Fibroblast of mammary gland (primary cell): Measurements from ENCODE around the gene IFIT3.
A peak's percentile ranks its signal among the peaks of the same experiment; 100 is the strongest.

Experiments used
- DNase-seq: peaks from one replicate; pipeline ENCODE4 v3.0.0-alpha.2; 2010; ENCODE audit warnings: low read depth
- H3K4me3 ChIP-seq: 2 replicates; pipeline ENCODE4 v1.5.1; 2011; ENCODE audit warnings: low read depth, mild to moderate bottlenecking, low read length, moderate library complexity; ENCODE audit not compliant: control insufficient read depth
- CTCF ChIP-seq: conservative IDR thresholded peaks from 2 replicates; pipeline ENCODE4 v1.5.1; 2011; ENCODE audit warnings: low read depth, low read length, inconsistent platforms; ENCODE audit not compliant: control insufficient read depth, insufficient read depth

The IFIT3 gene

GRCh38 chr10:89369156-89370105 lies 41.6 kb downstream of the IFIT3 start:
- H3K4me3 ChIP-seq = no peak overlapping the region
- DNase-seq = peak; percentile 65
- peak; percentile 74 for TF ChIP-seq CTCF

- TF ChIP-seq CTCF = no peak
- no peak overlapping the region for H3K4me3 ChIP-seq
- no peak for DNase-seq
Observed at GRCh38 chr10:89371079-89371478, 43.3 kb downstream of the IFIT3 start.

GRCh38 chr10:89371987-89372386 lies 44.2 kb downstream of the IFIT3 start:
- no peak for DNase-seq

GRCh38 chr10:89373916-89374711 lies 46.3 kb downstream of the IFIT3 start:
- peak; percentile 95 for DNase-seq
- no peak for TF ChIP-seq CTCF

More at GRCh38 chr10:89371987-89372386, 44.2 kb downstream of the IFIT3 start:
- no peak for TF ChIP-seq CTCF
- H3K4me3 ChIP-seq = no peak overlapping the region

GRCh38 chr10:89374713-89375141 lies 46.9 kb downstream of the IFIT3 start:
- no peak for DNase-seq
- no peak for TF ChIP-seq CTCF

More at GRCh38 chr10:89373916-89374711, 46.3 kb downstream of the IFIT3 start:
- H3K4me3 ChIP-seq = no peak overlapping the region

GRCh38 chr10:89377705-89378637 lies 50.2 kb downstream of the IFIT3 start, which contains the start of gene IFIT1B:
IFIT1B (plus strand) TSS chr10:89378056; CDS start chr10:89378136, 80 bp downstream.
- DNase-seq = no peak
- no peak within 1 kb of the TSS for H3K4me3 ChIP-seq
- TF ChIP-seq CTCF = no peak

More at GRCh38 chr10:89374713-89375141, 46.9 kb downstream of the IFIT3 start:
- H3K4me3 ChIP-seq = no peak overlapping the region
